NCI-H2107 (cell line): Measurements from ENCODE around the gene LIN7A.

Source experiments
- DNase-seq: peaks from one replicate; lab custom pipeline; 2025; lab: John Stamatoyannopoulos, UW

LIN7A gene

DNA sequence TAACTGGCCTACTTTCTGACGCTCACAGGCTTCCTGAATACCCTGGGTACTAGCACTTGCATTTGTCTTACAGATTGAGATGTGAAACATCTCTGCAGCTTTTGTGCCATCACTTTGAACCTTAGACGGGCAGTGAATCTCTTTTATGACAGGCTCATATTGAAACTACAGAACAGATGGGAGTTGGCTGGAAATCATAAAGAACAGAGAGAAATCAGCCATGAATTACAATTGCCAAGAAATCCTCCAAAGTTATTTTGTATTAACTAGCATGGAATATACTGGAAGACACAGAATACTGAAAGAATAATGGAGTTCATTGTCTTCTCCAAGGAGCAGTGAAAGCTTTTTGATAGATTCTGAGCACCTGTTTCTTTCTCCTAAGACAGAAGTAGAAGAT lies 188.3 kb downstream of the LIN7A start:
- no peak for DNase-seq

GRCh38 chr12:80747800-80748199 lies 189.9 kb downstream of the LIN7A start:
- DNase-seq, result no peak

DNA sequence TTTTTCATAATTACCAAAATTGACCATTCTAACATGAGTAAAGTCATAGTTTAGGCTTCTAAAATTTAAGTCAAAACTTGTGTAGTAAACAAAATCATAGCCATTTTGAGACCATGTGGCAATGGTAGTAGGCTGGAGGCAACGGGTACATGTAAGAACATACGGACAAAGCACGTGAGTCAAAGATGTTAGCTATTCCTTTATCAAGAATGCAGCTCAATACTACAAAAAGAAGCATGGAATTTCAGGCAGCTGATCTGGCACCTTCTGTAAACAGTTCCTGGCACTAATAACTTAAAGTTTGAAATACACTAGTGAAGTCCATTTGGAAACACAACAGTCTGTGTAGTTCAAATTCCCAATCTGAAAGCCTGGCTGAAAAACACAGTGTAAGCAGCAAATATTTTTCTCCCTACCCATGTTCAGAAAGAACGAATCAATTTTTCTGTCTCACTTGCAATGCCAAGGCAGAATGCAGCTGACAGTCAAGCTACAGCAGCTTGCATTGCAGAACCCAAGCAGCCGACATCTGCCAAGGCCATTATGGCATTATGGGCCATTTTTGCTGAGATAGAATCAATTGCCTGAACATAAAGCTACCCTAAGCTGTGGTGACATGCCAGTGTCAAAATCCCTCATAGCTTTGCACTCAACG lies 191.8 kb downstream of the LIN7A start:
- DNase-seq, result no peak
